Peyer's patch (tissue), 4 donors: ENCODE measurements around the gene PUS1.

ENCODE experiments used
- CTCF ChIP-seq, 6 experiments: fragments of 450-650 bp in 4 of 6; fragments of 200-600 bp in 2 of 6; sonication (generic) in 1 of 6; IDR thresholded peaks; one replicate each; pipeline ENCODE4 v1.5.1; 2017 to 2019; ENCODE audit warnings: antibody characterized with exemption in 6 of 6, mild to moderate bottlenecking in 3 of 6, moderate library complexity in 1 of 6
- POLR2A ChIP-seq, 2 donors: fragments of 450-650 bp; IDR thresholded peaks; one replicate each; pipeline ENCODE4 v1.5.1; 2017; ENCODE audit warnings: antibody characterized with exemption in 2 of 2, mild to moderate bottlenecking in 2 of 2, moderate library complexity in 2 of 2

GRCh38 chr12:131920157-131920508 lies 8.9 kb upstream of the PUS1 start:
- TF ChIP-seq CTCF (IDR thresholded peaks at IDR 0.05) (no peak), POLR2A (IDR thresholded peaks at IDR 0.05) (no peak)
